Activated CD4-positive, alpha-beta memory T cell treated with anti-CD3 and anti-CD28 coated beads, Interleukin-2, amount 10 ng/mL, durations not matched to agents 7 days and 5 days (primary cell): ENCODE measurements around the gene CRMP1. TPM values are rescaled to one million over a fixed set of nuclear protein-coding genes. Genes with fewer than 3 reads are reported as not detected.

Experiments
- CTCF ChIA-PET: fragments of 350-600 bp; sonication (Branson Sonifier 250); formaldehyde crosslinking; loops from one replicate; lab custom pipeline; 2021; ENCODE audit warnings: antibody characterized with exemption, inconsistent platforms; lab: Charles Lee
- POLR2A ChIA-PET: fragments of 350-600 bp; sonication (Branson Sonifier 250); formaldehyde crosslinking; loops from one replicate; lab custom pipeline; 2021; ENCODE audit warnings: antibody characterized with exemption; lab: Charles Lee
- DNase-seq: peaks from one replicate; pipeline ENCODE4 v3.0.0-alpha.2; 2020
- H3K27ac Mint-ChIP-seq: one replicate; pipeline ENCODE4 v1.8.0; 2021; ENCODE audit warnings: mild to moderate bottlenecking, mixed read lengths
- H3K27me3 Mint-ChIP-seq: one replicate; pipeline ENCODE4 v1.8.0; 2021; ENCODE audit warnings: mixed read lengths
- H3K36me3 Mint-ChIP-seq: one replicate; pipeline ENCODE4 v1.8.0; 2021; ENCODE audit warnings: low read depth, mixed read lengths
- H3K4me1 Mint-ChIP-seq: one replicate; pipeline ENCODE4 v1.8.0; 2021; ENCODE audit warnings: mixed read lengths
- H3K4me3 Mint-ChIP-seq: one replicate; pipeline ENCODE4 v1.8.0; 2021; ENCODE audit warnings: mild to moderate bottlenecking, mixed read lengths
- H3K9me3 Mint-ChIP-seq: one replicate; pipeline ENCODE4 v1.8.0; 2021; ENCODE audit warnings: mixed read lengths
- total RNA-seq, 2 experiments: library from RNA; stranded (reverse); gene quantifications; one replicate each; pipeline ENCODE4 v1.2.3, GENCODE V29; 2021

CRMP1 gene
- total RNA-seq, 2 experiments from 2014 or later, result 0.30 to 0.35 TPM

GRCh38 chr4:5912614-5913019 is 19.7 kb upstream of the CRMP1 start:
- peaks cover 5% of the 10 kb centered on the region for H3K9me3 Mint-ChIP-seq
- H3K27me3 Mint-ChIP-seq, result peaks cover 6% of the 10 kb centered on the region
- ChIA-PET POLR2A (no interaction called here), CTCF (no interaction called here)
- H3K36me3 Mint-ChIP-seq, result no peaks in the 10 kb centered on the region
- H3K4me3 Mint-ChIP-seq, result no peak overlapping the region
- no peak overlapping the region for H3K27ac Mint-ChIP-seq
- peaks cover 4% of the 10 kb centered on the region for H3K4me1 Mint-ChIP-seq
- DNase-seq, result no peak

GRCh38 chr4:5908876-5909427 is 16.1 kb upstream of the CRMP1 start:
- DNase-seq, result no peak
- Mint-ChIP-seq H3K27me3 (peaks cover 22% of the 10 kb centered on the region), H3K9me3 (peaks cover 8% of the 10 kb centered on the region), H3K27ac (no peak overlapping the region), H3K4me1 (peaks cover 4% of the 10 kb centered on the region), H3K4me3 (no peak overlapping the region), H3K36me3 (no peaks in the 10 kb centered on the region)
- CTCF ChIA-PET, result no interaction called here
- POLR2A ChIA-PET, result no interaction called here

GRCh38 chr4:5906191-5906590 is 13.3 kb upstream of the CRMP1 start:
- Mint-ChIP-seq H3K4me1 (no peaks in the 10 kb centered on the region), H3K27ac (no peak overlapping the region), H3K4me3 (no peak overlapping the region), H3K36me3 (no peaks in the 10 kb centered on the region), H3K9me3 (peaks cover 8% of the 10 kb centered on the region), H3K27me3 (peaks cover 24% of the 10 kb centered on the region)
- ChIA-PET POLR2A (no interaction called here), CTCF (no interaction called here)
- DNase-seq, result no peak

GRCh38 chr4:5905714-5906113 is 12.8 kb upstream of the CRMP1 start:
- Mint-ChIP-seq H3K27me3 (peaks cover 24% of the 10 kb centered on the region), H3K36me3 (no peaks in the 10 kb centered on the region), H3K27ac (no peak overlapping the region), H3K4me1 (no peaks in the 10 kb centered on the region), H3K4me3 (no peak overlapping the region), H3K9me3 (peaks cover 6% of the 10 kb centered on the region)
- ChIA-PET CTCF (no interaction called here), POLR2A (no interaction called here)
- DNase-seq, result no peak

GRCh38 chr4:5900844-5901243 is 8.0 kb upstream of the CRMP1 start:
- no peaks in the 10 kb centered on the region for H3K9me3 Mint-ChIP-seq
- no peak for DNase-seq
- no peaks in the 10 kb centered on the region for H3K4me1 Mint-ChIP-seq
- peaks cover 25% of the 10 kb centered on the region for H3K27me3 Mint-ChIP-seq
- ChIA-PET CTCF (no interaction called here), POLR2A (no interaction called here)
- H3K27ac Mint-ChIP-seq, result no peak overlapping the region
- no peaks in the 10 kb centered on the region for H3K36me3 Mint-ChIP-seq
- H3K4me3 Mint-ChIP-seq, result no peak overlapping the region

GRCh38 chr4:5899881-5900280 is 7.0 kb upstream of the CRMP1 start:
- H3K4me1 Mint-ChIP-seq, result no peaks in the 10 kb centered on the region
- H3K9me3 Mint-ChIP-seq, result no peaks in the 10 kb centered on the region
- no peak overlapping the region for H3K27ac Mint-ChIP-seq
- CTCF ChIA-PET, result no interaction called here
- H3K36me3 Mint-ChIP-seq, result no peaks in the 10 kb centered on the region
- DNase-seq, result no peak
- POLR2A ChIA-PET, result no interaction called here
- H3K27me3 Mint-ChIP-seq, result peaks cover 24% of the 10 kb centered on the region
- no peak overlapping the region for H3K4me3 Mint-ChIP-seq

- DNase-seq, result no peak
- H3K36me3 Mint-ChIP-seq, result no peaks in the 10 kb centered on the region
- H3K4me3 Mint-ChIP-seq, result no peak overlapping the region
- H3K9me3 Mint-ChIP-seq, result no peaks in the 10 kb centered on the region
- ChIA-PET CTCF (no interaction called here), POLR2A (no interaction called here)
- H3K27ac Mint-ChIP-seq, result no peak overlapping the region
- no peaks in the 10 kb centered on the region for H3K4me1 Mint-ChIP-seq
- peaks cover 26% of the 10 kb centered on the region for H3K27me3 Mint-ChIP-seq
Measured at GRCh38 chr4:5899396-5899795, 6.5 kb upstream of the CRMP1 start.

- Mint-ChIP-seq H3K36me3 (no peaks in the 10 kb centered on the region), H3K27me3 (peaks cover 36% of the 10 kb centered on the region), H3K4me3 (no peak overlapping the region), H3K4me1 (peaks cover 2% of the 10 kb centered on the region), H3K9me3 (no peaks in the 10 kb centered on the region), H3K27ac (no peak overlapping the region)
- DNase-seq, result no peak
- ChIA-PET CTCF (interaction anchor here (0.7 kb wide), 1 partner anchor 1060 kb away, joined by 3 read pairs; no protein-coding TSS in a partner anchor), POLR2A (no interaction called here)
Measured at GRCh38 chr4:5897674-5898073, 4.8 kb upstream of the CRMP1 start.

GRCh38 chr4:5895287-5895686 is 2.4 kb upstream of the CRMP1 start:
- Mint-ChIP-seq H3K27me3 (peaks cover 52% of the 10 kb centered on the region), H3K27ac (no peak overlapping the region)
- CTCF ChIA-PET, result no interaction called here

GRCh38 chr4:5894266-5894665 is 1.4 kb upstream of the CRMP1 start:
- Mint-ChIP-seq H3K4me3 (no peak overlapping the region), H3K27ac (no peak overlapping the region), H3K36me3 (peaks cover 8% of the 10 kb centered on the region), H3K27me3 (peaks cover 60% of the 10 kb centered on the region), H3K4me1 (peaks cover 5% of the 10 kb centered on the region), H3K9me3 (no peaks in the 10 kb centered on the region)
- no peak for DNase-seq
- ChIA-PET CTCF (no interaction called here), POLR2A (no interaction called here)

More at GRCh38 chr4:5895287-5895686, 2.4 kb upstream of the CRMP1 start:
- peaks cover 6% of the 10 kb centered on the region for H3K36me3 Mint-ChIP-seq
- no peak for DNase-seq
- no peak overlapping the region for H3K4me3 Mint-ChIP-seq
- POLR2A ChIA-PET, result no interaction called here
- no peaks in the 10 kb centered on the region for H3K9me3 Mint-ChIP-seq
- peaks cover 5% of the 10 kb centered on the region for H3K4me1 Mint-ChIP-seq

- ChIA-PET POLR2A (no interaction called here), CTCF (no interaction called here)
- peaks cover 63% of the 10 kb centered on the region for H3K27me3 Mint-ChIP-seq
- peaks cover 10% of the 10 kb centered on the region for H3K4me1 Mint-ChIP-seq
- peaks cover 9% of the 10 kb centered on the region for H3K36me3 Mint-ChIP-seq
- no peaks in the 10 kb centered on the region for H3K9me3 Mint-ChIP-seq
- H3K4me3 Mint-ChIP-seq, result no peak overlapping the region
- no peak for DNase-seq
- no peak overlapping the region for H3K27ac Mint-ChIP-seq
Measured at GRCh38 chr4:5893591-5893990, 705 bp upstream of the CRMP1 start.

- DNase-seq, result no peak
- Mint-ChIP-seq H3K27ac (no peak overlapping the region), H3K4me1 (peaks cover 10% of the 10 kb centered on the region), H3K4me3 (no peak overlapping the region), H3K36me3 (peaks cover 9% of the 10 kb centered on the region), H3K9me3 (no peaks in the 10 kb centered on the region), H3K27me3 (peaks cover 61% of the 10 kb centered on the region)
- CTCF ChIA-PET, result interaction anchor here (1.2 kb wide), 1 partner anchor 11 kb away, joined by 3 read pairs; no protein-coding TSS in a partner anchor
- POLR2A ChIA-PET, result no interaction called here
Measured at GRCh38 chr4:5892323-5893003, 423 bp downstream of the CRMP1 start.

- Mint-ChIP-seq H3K27me3 (peaks cover 65% of the 10 kb centered on the region), H3K36me3 (peaks cover 9% of the 10 kb centered on the region), H3K27ac (no peak overlapping the region), H3K9me3 (no peaks in the 10 kb centered on the region), H3K4me3 (no peak overlapping the region), H3K4me1 (peaks cover 15% of the 10 kb centered on the region)
- CTCF ChIA-PET, result interaction anchor here (0.6 to 1.2 kb wide), 2 partner anchors 11 to 69 kb away, joined by 3 to 5 read pairs; no protein-coding TSS in a partner anchor
- DNase-seq, result no peak
- POLR2A ChIA-PET, result no interaction called here
Measured at GRCh38 chr4:5891563-5892322, 1.1 kb downstream of the CRMP1 start.
